Activated naive CD4-positive, alpha-beta T cell treated with anti-CD3 and anti-CD28 coated beads, Interleukin-2, amount 50 U/mL, for 16 hours (primary cell): ENCODE measurements around the gene KCP.
"Not testable (repeated sequence)": the region's sequence is repeated elsewhere in the genome, so short reads cannot be mapped to it uniquely, and the experiment has no call there.

Experiments used
- DNase-seq: peaks from one replicate; pipeline ENCODE4 v3.0.0-alpha.2; 2020

Gene KCP

DNA sequence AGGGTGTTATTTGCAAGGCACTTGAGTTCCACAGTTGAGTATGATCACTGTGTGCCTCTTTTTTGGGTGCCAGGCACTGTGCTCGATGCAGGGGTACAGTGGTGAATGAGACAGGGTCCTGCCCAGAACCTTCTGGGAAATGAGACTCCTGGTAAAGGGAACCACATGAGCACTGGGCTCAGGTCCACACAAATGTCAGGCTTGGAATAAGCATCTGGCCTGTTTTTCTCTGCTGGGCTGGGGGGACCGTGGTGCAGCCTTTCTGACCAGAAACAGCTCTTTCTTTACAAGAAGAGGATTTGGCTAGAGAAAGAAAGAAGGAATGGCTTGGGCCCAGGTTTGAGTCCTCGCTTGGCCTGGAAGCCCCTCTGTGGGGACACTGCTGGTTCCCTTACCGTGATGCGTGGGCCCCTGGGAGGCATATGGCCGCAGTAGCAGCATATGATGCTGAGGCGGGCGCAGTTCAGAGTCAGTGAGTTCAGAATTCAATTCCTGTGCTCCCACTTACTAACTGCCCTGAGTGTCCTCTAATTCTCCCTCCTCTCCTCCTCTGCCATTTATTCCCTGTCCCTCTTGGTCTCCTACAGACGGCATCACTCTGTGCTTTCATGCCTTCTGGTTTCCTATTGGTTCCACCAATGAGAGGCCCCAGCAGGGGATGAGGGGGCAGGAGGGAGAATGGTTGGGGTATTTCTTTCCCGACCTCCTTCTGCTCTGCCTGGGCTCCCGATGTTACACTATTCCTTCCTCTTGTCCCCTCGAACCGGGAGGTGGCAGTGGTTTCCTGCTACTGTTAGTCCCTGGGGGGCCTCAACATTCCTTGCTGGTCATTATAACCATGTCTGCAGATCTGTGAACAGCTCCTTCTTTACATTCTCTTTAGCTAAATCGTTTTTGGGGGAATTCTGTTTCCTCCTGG, 9.6 kb upstream of the KCP start:
- no peak for DNase-seq

DNA sequence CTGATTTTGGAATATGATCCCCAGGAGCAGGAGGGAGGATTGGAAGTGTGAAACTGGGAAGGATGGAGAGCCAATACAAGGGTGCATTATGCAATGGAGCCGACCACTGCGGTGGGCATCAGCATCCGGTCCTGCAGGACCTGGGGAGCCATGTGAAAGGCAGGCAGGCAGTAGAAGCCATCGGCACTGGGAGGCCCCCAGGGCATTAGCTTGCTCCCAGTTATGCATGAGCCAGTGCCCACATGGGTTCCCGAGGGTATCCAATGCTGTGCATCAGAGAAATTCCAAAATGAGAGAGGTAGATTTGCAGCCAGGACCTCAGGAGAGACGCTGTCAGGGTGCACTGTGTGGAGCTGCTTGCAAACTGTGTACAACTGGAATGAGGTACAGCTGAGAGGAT, 8.7 kb upstream of the KCP start:
- DNase-seq: no peak

- no peak for DNase-seq
Observed at GRCh38 chr7:128918016-128918665, 7.6 kb upstream of the KCP start.

- no peak for DNase-seq
Observed at GRCh38 chr7:128917122-128917521, 6.6 kb upstream of the KCP start.

GRCh38 chr7:128916643-128916915, 6.1 kb upstream of the KCP start:
- DNase-seq: no peak

- no peak for DNase-seq
Observed at GRCh38 chr7:128915841-128916642, 5.5 kb upstream of the KCP start.

GRCh38 chr7:128915271-128915819, 4.8 kb upstream of the KCP start:
- no peak for DNase-seq

DNA sequence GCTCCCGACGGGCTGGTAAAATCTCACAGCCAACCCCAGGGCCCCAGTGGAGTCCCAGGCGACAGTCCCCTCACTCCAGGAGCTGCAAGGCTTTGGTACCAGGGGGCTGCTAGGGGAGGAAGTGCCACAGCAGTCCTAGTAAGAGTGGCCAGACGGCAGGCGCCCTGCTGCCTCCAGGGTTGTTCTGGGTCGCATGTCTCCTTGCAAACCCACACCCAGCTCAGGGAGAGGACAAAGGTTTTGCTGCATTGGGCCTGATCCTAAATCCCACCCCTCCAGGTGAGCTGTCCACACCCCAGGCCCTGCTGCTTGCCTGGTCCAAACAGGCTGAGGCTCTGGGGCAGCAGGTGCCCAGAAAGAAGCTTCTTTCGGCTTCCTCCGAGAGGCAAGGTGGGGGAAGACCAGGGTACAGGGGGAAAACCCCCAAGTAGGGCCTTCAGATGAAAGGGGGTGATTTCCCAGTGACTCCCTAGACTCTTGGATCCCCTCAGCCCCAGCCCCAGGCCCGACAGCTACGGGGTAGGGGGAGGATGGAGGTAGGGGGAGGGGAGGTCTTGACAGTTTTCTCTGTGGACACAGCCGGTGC, 4.2 kb upstream of the KCP start:
- no peak for DNase-seq

- DNase-seq: no peak
Observed at GRCh38 chr7:128913870-128914565, 3.5 kb upstream of the KCP start.

- not testable (repeated sequence) for DNase-seq
Observed at GRCh38 chr7:128912709-128913495, 2.4 kb upstream of the KCP start.

DNA sequence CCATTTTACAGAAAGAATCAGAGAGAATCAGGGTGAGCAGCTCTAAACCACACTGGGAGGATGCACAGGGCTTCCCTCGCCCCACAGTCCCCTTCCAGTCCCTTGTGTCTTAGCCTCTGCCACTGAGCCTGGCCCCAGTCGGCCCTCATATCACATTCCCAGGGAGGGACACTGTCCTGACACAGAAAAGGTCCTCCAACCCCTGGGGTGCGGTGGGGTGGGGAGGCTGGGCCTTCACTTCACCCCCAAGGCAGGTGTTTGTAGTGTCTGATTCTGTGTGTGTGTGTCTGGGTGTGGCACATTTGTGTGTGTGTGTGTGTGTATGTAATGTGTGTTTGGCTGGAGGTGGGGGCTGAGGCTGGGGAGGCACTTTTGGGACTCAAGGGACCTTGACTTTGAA, 1.8 kb upstream of the KCP start:
- DNase-seq: no peak

GRCh38 chr7:128911423-128912031, 1.0 kb upstream of the KCP start:
- DNase-seq: no peak

GRCh38 chr7:128909625-128910568, 612 bp downstream of the KCP start:
- no peak for DNase-seq

- DNase-seq: no peak
Observed at GRCh38 chr7:128908750-128909624, 1.5 kb downstream of the KCP start.

- DNase-seq: no peak
Observed at GRCh38 chr7:128906766-128907559, 3.5 kb downstream of the KCP start.

DNA sequence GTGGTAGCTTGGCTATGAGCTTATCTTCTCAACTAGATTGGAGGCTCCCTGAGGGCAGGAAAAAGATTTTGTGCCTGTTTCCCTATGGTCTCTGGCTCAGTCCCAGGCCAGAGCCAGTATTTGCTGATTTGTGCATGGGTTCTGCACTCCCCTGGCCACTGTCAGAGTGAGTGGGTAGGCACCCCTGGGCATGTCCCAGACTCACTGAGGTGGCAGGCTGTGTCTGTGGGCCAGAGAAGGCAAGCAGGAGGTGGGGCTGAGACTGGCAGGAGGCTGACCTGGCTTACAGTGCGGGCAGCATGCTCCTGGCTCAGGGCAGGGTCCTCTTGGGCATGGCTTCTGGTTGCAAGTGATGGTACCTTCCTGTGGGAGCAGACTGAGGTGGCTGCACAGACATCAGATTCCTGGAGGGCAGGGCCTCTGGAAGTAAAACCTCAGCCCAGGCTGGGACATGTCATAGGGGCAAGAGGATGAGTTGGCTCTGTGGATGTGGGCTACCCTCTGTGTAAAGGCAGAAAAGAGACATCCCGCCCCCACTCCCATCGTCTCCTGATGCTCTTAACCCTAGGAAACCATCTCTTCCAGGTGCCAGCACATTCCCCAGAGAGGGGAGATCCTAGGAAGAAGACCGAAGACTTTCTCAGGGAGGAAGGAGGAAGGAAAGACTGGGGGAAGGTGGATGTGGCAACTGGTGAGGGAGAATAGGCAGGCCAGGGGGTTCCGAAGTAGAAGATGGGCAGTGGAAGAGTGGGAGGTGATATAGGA, 4.3 kb downstream of the KCP start:
- DNase-seq: no peak
